Activated CD4-positive, alpha-beta T cell treated with anti-CD3 and anti-CD28 coated beads for 1 hour (primary cell): ENCODE data around the gene COA7.
"Not testable (repeated sequence)": the region's sequence is repeated elsewhere in the genome, so short reads cannot be mapped to it uniquely, and the experiment has no call there.

Experiments
- DNase-seq: peaks from one replicate; pipeline ENCODE4 v3.0.0-alpha.2; 2020

Gene COA7

DNA sequence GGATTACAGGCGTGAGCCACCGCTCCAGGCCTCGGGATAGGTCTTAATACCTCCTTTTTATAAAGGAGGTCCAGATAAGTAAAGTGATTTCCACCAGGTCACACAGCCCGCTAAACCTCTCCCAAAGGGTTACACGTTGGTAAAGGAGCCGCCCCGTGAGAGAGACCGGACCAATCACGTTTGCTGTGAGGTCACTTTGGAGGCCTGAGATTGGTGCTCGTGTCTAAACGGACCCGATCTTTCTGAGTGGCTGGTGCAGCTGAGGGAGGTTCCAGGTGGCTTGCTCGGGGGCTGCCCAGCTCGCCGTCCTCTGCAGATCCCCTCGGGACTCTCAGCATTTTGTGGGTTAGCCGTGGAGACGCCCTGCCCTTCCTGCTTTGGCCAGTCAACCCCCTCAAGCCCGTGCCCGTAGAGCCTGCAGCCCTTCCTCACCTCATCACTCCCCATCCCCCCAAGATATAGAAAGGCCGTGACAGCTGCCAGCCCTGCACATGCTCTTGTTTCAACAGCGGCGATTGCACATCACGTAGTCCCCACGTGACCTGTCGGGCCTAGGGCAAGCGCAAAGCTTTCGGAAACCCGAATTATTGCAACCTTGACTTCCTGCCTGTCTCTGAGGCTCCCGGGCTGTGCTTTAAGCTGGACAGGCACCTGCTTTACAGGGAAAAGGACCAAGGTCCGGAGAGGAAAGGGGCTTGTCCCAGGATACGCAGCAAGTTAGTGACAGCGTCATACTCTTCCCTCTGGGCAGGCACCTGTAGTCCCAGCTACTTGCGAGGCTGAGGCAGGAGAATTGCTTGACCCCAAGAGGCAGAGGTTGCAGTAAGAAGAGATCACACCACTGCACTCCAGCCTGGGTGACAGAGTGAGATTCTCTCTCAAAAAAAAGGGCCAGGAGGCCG is 5.0 kb upstream of the COA7 start:
- DNase-seq: peak; percentile 67

GRCh38 chr1:52695627-52696026 is 2.5 kb downstream of the COA7 start:
- DNase-seq: no peak

DNA sequence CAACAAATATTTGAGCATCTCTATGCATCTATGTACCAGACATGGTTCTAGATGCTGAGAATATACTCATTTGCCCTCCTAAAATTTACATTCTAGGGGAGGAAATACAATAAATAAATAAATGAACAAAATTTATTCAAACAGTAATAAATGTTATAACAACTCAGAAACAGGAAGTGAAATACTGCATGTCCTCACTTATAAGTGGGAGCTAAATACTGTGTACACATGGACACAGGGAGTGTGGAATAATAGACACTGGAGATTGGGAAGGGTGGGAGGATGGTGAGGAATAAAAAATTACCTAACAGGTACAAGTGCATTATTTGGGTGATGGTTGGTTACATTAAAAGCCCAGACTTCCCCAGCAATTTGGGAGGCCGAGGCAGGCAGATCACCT is 4.3 kb downstream of the COA7 start:
- DNase-seq: no peak

DNA sequence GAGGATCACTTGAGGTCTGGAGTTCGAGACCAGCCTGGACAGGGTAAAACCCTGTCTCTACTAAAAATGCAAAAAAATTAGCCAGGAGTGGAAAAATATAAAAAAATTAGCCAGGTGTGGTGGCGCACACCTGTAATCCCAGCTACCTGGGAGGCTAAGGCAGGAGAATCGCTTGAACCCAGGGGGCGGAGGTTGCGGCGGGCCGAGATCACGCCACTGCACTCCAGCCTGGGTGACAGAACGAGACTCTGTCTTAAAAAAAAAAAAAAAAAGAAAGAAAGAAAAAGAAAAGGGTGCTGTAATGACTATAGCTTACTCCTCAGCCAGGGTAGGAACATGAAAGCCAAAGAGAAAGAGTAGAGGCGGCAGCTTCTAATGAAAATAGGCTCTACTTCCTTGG is 4.8 kb downstream of the COA7 start:
- not testable (repeated sequence) for DNase-seq

DNA sequence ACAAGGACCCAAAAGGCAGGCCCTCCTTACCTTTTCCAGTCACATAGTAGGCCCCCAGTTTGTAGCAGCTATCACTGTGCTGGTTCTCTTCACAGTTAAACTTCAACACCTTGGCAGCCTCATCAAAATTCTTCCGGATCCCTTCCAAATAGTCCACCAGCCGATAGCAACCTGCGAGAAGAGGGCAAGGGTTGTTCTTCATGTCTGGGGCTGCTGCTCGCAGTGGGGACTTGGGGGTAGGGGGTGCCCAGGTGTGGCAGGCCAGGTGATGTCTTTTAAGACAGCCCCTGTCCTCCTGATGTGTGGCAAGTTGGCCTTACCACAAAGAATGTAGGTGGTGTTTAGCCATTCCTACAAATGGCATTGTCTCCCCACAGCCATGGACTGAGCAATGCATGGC is 5.5 kb downstream of the COA7 start:
- no peak for DNase-seq

DNA sequence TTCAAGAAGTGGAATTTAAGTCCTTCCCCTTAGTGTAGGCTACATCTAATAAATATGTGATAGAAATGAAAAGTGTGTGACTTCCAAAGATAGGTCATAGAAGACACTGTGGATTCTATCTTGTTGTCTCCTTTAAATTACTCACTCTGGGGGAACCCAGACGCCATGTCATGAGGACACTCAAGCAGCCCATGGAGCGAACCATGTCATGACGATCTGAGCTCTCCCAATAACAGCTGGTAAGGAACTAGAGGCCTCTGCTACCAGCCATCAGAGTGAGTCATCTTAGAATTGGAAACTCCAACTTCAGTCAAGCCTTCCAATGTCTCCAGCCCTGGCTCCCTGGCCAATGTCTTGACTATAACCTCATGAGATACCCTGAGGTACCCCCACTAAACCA is 6.3 kb downstream of the COA7 start:
- no peak for DNase-seq

DNA sequence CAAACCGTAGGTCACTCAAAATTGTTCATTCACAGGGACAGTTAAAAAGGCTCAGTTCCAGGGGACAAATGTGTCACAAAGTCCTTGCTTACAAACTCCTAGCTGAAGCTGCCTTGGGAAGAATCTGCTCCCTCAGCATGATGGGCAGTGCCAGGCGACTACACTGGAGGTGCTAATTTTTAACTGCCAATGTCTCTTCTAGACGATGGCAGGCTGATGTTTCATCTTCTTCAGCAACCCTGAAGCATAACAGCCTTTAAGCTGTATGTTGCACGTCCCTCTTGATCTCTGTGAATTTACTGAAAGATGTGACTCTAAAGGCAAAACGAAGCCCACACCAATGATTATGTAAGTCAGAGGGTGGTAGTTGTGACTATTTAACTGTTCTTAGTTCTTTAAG is 11.3 kb downstream of the COA7 start:
- DNase-seq: no peak

DNA sequence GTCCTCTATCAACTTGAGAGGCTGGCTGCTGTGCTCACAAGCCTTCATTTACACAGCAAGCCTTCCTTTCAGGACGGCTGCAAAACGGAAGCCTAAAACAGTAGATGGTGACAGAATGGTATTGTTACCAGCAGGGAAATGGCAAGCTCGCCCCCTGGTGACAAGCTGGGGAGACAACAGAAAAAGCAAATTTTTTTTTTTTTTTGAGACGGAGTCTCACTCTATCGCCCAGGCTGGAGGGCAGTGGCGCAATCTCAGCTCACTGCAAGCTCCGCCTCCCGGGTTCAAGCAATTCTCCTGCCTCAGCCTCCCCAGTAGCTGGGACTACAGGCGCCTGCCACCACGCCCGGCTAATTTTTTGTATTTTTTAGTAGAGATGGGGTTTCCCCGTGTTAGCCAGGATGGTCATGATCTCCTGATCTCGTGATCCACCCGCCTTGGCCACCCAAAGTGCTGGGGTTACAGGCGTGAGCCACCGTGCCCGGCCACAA is 11.8 kb downstream of the COA7 start:
- peak; percentile 62 for DNase-seq

GRCh38 chr1:52684545-52684944 is 13.6 kb downstream of the COA7 start:
- DNase-seq: no peak

DNA sequence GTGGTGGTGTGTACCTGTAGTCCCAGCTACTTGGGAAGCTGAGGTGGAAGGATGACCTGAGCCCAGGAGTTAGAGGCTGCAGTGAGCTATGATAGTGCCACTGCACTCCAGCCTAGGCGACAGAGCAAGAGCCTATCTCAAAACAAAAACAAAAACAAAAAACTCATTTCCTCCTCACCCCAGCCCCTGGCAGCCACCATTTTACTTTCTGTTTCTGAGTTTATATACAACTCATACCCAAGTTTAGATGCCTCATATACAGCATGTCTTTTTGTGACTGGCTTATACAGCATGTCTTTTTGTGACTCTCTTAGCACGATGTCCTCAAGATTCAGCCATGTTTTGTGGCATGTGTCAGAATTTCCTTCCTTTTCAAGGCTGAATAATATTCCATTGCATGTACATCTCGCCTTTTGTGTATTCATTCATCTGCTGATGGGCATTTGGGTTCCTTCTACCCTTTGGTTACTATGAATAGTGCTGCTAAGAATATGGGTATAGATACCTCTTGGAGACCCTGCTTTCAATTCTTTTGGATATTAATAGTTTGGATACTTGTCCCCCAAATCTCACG is 14.7 kb downstream of the COA7 start:
- DNase-seq: no peak

DNA sequence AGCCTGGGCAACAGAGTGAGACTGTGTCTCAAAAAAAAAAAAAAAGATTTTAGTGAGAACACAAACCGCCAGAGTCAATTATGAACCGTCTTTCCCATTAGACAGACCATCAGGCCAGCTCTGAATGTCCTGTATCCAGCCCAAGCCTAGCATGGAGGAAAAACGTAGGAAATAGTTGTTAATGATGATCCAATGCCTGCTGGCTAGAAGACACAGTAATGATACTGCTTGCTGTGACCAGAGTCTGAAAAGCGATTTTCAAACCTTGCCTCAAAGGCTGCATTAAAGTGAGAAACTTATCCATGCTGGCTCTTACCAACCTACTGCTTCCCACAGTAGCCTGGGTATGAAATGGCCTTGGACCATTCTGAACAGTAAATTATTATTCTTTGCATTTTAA is 17.0 kb downstream of the COA7 start:
- no peak for DNase-seq

DNA sequence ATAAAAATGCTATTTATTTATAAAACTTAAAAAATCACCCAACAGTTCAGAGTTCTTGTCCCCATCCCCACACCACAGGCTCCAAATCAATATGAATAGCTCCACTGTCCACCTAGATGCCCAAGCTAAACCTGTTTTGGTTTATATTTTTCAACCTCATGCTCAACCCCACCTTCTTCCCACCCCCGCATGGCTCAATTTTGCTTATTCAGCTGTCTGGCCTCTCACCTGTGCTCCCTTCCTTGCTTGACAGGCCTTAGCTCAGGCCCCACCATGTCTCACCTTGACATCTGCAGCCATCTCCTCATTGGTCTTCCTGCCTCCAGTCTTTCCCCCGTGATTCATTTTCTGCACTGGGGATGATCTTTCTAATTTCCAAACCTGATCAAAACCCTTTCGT is 17.8 kb downstream of the COA7 start:
- DNase-seq: no peak

DNA sequence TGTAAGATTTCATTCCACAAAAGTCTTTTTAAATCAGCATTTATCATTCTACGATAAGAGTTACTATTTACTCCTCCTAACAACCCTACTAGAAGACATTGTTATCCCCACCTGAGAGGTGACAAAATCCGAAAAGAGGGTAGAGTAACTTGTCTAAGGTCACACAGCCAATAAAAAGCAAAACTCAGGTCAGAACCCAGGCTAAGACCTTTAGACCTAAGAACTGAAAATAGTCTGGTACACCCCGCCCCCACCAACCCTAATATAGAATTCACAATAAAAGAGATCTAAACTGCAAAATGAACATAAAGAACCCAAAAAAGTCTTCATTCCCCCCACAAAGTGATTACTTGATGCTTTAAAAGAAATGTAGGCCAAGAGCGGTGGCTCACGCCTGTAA is 18.6 kb downstream of the COA7 start:
- DNase-seq: no peak

DNA sequence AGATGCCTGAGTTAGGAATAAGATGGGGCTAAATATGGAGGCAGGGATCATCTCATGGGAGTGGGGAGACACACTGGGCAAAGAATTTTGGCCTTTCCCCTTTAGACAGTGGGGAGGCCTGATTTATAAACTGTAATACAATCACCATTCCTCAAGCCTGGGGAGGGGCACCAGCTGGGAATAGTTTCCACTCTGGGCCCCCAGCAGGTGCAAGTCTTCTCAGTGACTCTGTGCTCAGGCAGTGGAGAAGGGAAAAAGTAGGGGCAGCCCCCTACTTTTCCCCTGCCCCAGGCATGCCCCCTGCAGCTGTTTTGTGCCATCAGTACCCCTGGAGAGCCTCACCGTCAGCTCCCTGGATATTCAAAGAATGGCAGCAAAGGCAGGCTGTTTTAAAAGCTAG is 19.1 kb downstream of the COA7 start:
- DNase-seq: no peak

DNA sequence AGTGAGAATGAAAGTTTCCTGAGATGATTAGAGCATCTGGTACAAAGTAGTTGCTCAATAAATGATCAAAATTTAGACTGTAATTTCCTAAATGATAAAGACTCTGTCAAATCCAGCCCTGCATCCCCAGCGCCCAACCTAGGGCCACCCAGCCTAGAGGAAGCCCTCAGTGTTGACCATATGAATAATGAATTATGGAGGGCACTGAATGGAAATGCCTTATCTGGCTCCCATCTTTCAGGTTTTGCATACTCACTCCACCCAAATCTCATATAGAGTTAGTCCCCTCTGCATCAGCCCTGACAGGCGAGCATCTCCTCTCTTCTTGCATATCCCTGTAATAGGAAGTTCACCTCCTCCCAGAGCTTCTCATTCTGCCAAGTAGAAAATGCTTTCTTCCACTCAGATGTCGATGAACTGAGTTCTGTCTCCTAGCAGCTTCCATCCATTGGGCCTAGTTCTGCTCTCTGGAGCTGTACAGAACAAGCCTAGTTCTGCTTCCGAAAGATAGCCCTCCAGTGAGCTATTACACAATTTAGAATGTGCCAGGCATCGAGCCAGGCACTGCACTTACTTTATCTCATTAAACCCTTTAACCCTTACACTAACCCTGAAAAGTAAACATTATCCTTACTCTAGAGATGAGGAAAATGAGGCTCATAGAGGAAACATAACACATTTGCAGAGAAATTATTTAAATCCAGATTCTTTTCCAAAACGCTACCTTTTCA is 20.9 kb downstream of the COA7 start:
- DNase-seq: no peak

DNA sequence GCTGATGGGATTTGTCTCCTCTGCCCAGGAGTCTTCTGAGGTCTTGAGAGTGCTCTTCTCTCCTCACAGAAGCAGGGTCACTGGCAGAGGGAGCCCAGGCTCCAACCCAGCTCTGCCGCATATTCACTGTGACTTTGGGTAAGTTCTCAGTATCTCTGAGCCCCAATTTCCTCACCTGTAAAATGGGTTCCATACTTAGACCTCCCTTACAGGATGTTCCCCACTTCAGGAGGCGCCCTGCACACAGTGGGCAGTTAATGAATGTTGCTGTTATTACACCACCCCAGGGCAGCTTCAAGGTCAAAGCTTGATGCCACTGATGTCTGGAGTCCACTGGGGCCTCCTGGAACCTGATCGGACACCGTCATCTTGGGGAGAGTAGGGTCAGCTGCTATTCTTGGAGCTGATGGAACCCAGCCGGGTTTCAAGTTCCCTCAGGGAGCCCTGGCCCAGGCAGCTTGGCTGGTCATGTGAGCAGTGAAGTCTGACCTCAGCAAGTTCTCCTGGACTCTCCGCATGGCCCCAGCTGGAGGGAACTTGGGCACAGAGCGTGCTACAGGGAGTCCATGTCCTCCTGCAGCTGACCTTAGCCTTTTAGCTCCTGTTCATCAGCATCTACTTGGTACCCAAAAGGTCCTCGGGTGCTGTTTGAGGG is 21.8 kb downstream of the COA7 start:
- DNase-seq: no peak

DNA sequence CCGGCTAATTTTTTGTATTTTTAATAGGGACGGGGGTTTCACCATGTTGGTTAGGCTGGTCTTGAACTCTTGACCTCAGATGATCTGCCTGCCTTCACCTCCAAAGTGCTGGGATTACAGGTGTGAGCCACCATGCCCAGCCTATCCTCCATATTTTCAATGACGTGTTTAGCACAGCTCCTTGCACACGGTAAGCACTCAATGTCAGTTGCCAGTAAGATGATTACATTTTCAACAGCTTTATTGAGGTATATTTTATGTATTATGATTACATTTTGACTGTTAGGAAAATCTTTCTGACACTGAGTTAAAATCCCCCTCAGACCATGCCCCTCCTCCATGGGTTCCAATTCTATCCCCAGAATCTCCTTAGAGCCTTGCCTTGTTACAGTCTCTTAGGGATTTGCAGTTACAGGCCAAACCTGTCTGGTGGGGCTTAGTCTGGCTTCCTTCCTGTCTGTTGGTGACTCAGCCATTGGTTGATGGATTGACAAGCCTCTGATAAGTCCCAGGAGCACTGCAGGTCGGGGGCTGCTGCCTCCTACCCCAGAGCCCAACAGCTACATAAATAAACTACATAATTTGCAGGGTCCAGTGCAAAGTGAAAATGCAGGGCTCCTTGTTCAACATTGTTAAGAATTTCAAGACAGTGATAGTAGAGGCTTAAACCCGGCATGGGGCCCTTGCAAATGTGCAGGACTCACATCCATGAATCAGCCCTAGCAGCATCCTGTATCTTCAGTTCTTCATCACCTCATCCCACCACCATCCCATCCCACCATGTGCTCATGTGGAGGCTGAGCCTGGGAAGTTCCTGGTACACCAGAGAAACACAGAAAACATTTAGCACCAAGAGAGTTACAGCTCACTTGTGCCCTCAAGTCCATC is 23.4 kb downstream of the COA7 start:
- DNase-seq: no peak

- DNase-seq: no peak
These were observed 24.6 kb downstream of the COA7 start for GRCh38 chr1:52673513-52673912.

DNA sequence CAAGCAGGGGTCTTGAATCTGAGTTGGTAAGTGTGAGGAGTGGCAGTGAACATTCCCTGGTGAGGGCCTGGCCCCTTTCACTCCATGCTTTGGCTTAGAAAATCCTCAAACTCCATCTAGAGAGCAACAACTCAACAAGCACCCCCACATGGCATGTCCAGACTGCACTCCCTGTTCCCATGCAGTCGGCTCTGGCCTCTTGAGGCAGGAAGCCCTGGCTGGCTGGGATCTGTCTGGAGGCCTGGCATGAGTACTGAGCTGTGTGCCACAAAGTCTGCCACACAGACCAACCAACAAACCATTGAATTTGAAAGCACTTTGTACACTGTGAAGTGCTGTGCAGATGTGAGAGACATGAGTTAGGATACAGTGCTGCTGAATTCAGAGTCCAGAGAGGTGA is 25.2 kb downstream of the COA7 start:
- no peak for DNase-seq

- DNase-seq: no peak
These were observed 27.5 kb downstream of the COA7 start for GRCh38 chr1:52670604-52671003.

DNA sequence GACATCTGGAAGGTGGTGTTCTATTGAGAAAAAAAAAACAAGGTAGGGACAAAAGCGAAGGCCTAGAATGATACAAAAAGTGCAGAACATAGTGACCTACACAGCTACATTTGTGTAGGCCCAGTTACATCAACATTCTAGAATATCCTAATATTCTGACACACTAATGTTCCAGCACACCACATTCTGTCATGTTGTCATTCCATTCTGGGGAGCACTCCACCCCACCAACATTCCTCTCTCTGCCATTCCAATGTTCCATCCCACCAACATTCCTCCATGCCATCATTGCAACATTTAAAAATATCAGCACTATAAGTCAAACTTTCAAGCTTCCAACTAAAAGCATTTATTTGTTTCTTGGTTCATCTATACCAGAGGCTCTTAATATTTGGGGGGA is 28.5 kb downstream of the COA7 start:
- DNase-seq: no peak

GRCh38 chr1:52668711-52669110 is 29.4 kb downstream of the COA7 start:
- DNase-seq: no peak
